NOMO-1 treated with DMSO at 0.1 percent for 48 hours (cell line): ENCODE measurements around the gene FERMT2.

Source experiments
- DNase-seq: peaks from one replicate; lab custom pipeline; 2025; ENCODE audit not compliant: unreplicated experiment; lab: John Stamatoyannopoulos, UW

Gene FERMT2

GRCh38 chr14:52829527-52830185, 121.2 kb downstream of the FERMT2 start:
- DNase-seq, result no peak

GRCh38 chr14:52827426-52827825, 123.4 kb downstream of the FERMT2 start:
- no peak for DNase-seq

GRCh38 chr14:52825085-52825484, 125.8 kb downstream of the FERMT2 start:
- DNase-seq, result no peak

GRCh38 chr14:52824462-52824861, 126.4 kb downstream of the FERMT2 start:
- DNase-seq, result no peak

GRCh38 chr14:52821805-52822250, 129.0 kb downstream of the FERMT2 start:
- no peak for DNase-seq

- no peak for DNase-seq
Measured at GRCh38 chr14:52808101-52808500, 142.7 kb downstream of the FERMT2 start.
